WTC11 (cell line): Measurements from ENCODE around the gene TTC36. TPM values are rescaled to one million over a fixed set of nuclear protein-coding genes. Genes with fewer than 3 reads are reported as not detected.

Source experiments
- ATAC-seq: fragments of 200-7000 bp; cut with Tn5 transposase; 2 replicates; pipeline ENCODE4 v1.10.0; 2021; ENCODE audit warnings: mild to moderate bottlenecking, moderate library complexity
- CTCF ChIA-PET: fragments of 300-600 bp; sonication (Branson Sonifier 250); formaldehyde crosslinking; loops from one replicate; lab custom pipeline; 2021; ENCODE audit warnings: antibody characterized with exemption; lab: Charles Lee
- POLR2A ChIA-PET: fragments of 350-600 bp; sonication (Branson Sonifier 250); formaldehyde crosslinking; loops from one replicate; lab custom pipeline; 2021; ENCODE audit warnings: antibody characterized with exemption; lab: Charles Lee
- DNase-seq: peaks from one replicate; pipeline ENCODE4 v3.0.0; 2021; ENCODE audit warnings: low spot score
- H3K27ac Mint-ChIP-seq: 2 replicates; pipeline ENCODE4 v1.8.0; 2021; ENCODE audit warnings: mixed read lengths
- H3K27me3 Mint-ChIP-seq: 2 replicates; pipeline ENCODE4 v1.8.0; 2021; ENCODE audit warnings: low read depth, mild to moderate bottlenecking, moderate library complexity, mixed read lengths
- H3K36me3 Mint-ChIP-seq: 2 replicates; pipeline ENCODE4 v1.8.0; 2021; ENCODE audit warnings: mixed read lengths
- H3K4me1 Mint-ChIP-seq: 2 replicates; pipeline ENCODE4 v1.8.0; 2022; ENCODE audit warnings: mixed read lengths
- H3K4me3 Mint-ChIP-seq: 2 replicates; pipeline ENCODE4 v1.8.0; 2021; ENCODE audit warnings: mild to moderate bottlenecking, moderate library complexity, mixed read lengths
- H3K9me3 Mint-ChIP-seq: 2 replicates; pipeline ENCODE4 v1.8.0; 2021; ENCODE audit warnings: mixed read lengths
- ATF1 ChIP-seq: sonication (generic); formaldehyde crosslinking; IDR thresholded peaks from 2 replicates; pipeline ENCODE4 v1.8.1; 2023; ENCODE audit warnings: mild to moderate bottlenecking, moderate library complexity, missing genetic modification reagents
- CDX4 ChIP-seq: fragments of 250-450 bp; sonication (Bioruptor Pico); IDR thresholded peaks from 2 replicates; pipeline ENCODE4 v1.9.0; 2021; ENCODE audit warnings: moderate library complexity, mild to moderate bottlenecking, inconsistent platforms, borderline replicate concordance
- IRF2 ChIP-seq: sonication (generic); formaldehyde crosslinking; IDR thresholded peaks from 2 replicates; pipeline ENCODE4 v1.8.0; 2022; ENCODE audit warnings: low read depth, missing genetic modification reagents, borderline replicate concordance
- JAZF1 ChIP-seq: fragments of 250-450 bp; sonication (Bioruptor Pico); IDR thresholded peaks from 2 replicates; pipeline ENCODE4 v1.9.0; 2021; ENCODE audit warnings: moderate library complexity, mild to moderate bottlenecking, inconsistent platforms
- KAT7 ChIP-seq: sonication (generic); formaldehyde crosslinking; IDR thresholded peaks from 2 replicates; pipeline ENCODE4 v1.8.1; 2023; ENCODE audit warnings: missing genetic modification reagents, mild to moderate bottlenecking, borderline replicate concordance
- MXD4 ChIP-seq: fragments of 250-450 bp; sonication (Bioruptor Pico); IDR thresholded peaks from 2 replicates; pipeline ENCODE4 v1.8.0; 2021; ENCODE audit warnings: mild to moderate bottlenecking, moderate library complexity, borderline replicate concordance
- RORB ChIP-seq: fragments of 250-450 bp; sonication (Bioruptor Pico); IDR thresholded peaks from 2 replicates; pipeline ENCODE4 v1.9.0; 2021; ENCODE audit warnings: mild to moderate bottlenecking
- ZBTB21 ChIP-seq: sonication (generic); formaldehyde crosslinking; IDR thresholded peaks from 2 replicates; pipeline ENCODE4 v1.8.1; 2023; ENCODE audit warnings: mild to moderate bottlenecking, missing genetic modification reagents, borderline replicate concordance
- ZNF121 ChIP-seq: sonication (generic); formaldehyde crosslinking; IDR thresholded peaks from 2 replicates; pipeline ENCODE4 v1.8.0; 2023; ENCODE audit warnings: missing genetic modification reagents
- ZNF263 ChIP-seq: sonication (generic); formaldehyde crosslinking; IDR thresholded peaks from 2 replicates; pipeline ENCODE4 v1.8.1; 2022; ENCODE audit warnings: low read depth, mild to moderate bottlenecking, moderate library complexity, missing genetic modification reagents
- ZNF281 ChIP-seq: sonication (generic); formaldehyde crosslinking; IDR thresholded peaks from 2 replicates; pipeline ENCODE4 v1.8.0; 2023; ENCODE audit warnings: mild to moderate bottlenecking, missing genetic modification reagents
- ZNF532 ChIP-seq: fragments of 250-450 bp; sonication (Bioruptor Pico); IDR thresholded peaks from 2 replicates; pipeline ENCODE4 v1.9.0; 2021; ENCODE audit warnings: mild to moderate bottlenecking, borderline replicate concordance
- total RNA-seq: library from RNA; stranded (reverse); gene quantifications from 3 replicates; pipeline ENCODE4 v1.2.3, GENCODE V29; 2021
- TF ChIP-seq, protein P1 (sequence below): sonication (generic); formaldehyde crosslinking; IDR thresholded peaks from 2 replicates; pipeline ENCODE4 v1.8.0; 2023; ENCODE audit warnings: missing genetic modification reagents, mild to moderate bottlenecking, borderline replicate concordance
- TF ChIP-seq, protein P2 (sequence below): fragments of 250-450 bp; sonication (Bioruptor Pico); IDR thresholded peaks from 2 replicates; pipeline ENCODE4 v1.8.0; 2021; ENCODE audit warnings: mild to moderate bottlenecking
- TF ChIP-seq, protein P3 (sequence below): sonication (generic); formaldehyde crosslinking; conservative IDR thresholded peaks from 2 replicates; pipeline ENCODE4 v1.8.1; 2022; ENCODE audit warnings: mild to moderate bottlenecking, missing genetic modification reagents

Gene TTC36
- total RNA-seq, 1 experiment from 2014 or later = 0.70 TPM

GRCh38 chr11:118528511-118528910 is 1.2 kb downstream of the TTC36 start (continued):
- TF ChIP-seq, protein P1, sequence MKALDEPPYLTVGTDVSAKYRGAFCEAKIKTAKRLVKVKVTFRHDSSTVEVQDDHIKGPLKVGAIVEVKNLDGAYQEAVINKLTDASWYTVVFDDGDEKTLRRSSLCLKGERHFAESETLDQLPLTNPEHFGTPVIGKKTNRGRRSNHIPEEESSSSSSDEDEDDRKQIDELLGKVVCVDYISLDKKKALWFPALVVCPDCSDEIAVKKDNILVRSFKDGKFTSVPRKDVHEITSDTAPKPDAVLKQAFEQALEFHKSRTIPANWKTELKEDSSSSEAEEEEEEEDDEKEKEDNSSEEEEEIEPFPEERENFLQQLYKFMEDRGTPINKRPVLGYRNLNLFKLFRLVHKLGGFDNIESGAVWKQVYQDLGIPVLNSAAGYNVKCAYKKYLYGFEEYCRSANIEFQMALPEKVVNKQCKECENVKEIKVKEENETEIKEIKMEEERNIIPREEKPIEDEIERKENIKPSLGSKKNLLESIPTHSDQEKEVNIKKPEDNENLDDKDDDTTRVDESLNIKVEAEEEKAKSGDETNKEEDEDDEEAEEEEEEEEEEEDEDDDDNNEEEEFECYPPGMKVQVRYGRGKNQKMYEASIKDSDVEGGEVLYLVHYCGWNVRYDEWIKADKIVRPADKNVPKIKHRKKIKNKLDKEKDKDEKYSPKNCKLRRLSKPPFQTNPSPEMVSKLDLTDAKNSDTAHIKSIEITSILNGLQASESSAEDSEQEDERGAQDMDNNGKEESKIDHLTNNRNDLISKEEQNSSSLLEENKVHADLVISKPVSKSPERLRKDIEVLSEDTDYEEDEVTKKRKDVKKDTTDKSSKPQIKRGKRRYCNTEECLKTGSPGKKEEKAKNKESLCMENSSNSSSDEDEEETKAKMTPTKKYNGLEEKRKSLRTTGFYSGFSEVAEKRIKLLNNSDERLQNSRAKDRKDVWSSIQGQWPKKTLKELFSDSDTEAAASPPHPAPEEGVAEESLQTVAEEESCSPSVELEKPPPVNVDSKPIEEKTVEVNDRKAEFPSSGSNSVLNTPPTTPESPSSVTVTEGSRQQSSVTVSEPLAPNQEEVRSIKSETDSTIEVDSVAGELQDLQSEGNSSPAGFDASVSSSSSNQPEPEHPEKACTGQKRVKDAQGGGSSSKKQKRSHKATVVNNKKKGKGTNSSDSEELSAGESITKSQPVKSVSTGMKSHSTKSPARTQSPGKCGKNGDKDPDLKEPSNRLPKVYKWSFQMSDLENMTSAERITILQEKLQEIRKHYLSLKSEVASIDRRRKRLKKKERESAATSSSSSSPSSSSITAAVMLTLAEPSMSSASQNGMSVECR (CRISPR knock-in tag) = no peak
- TF ChIP-seq ATF1 (CRISPR knock-in tag) = no peak
- no peak for TF ChIP-seq ZNF532 (CRISPR knock-in tag)

DNA sequence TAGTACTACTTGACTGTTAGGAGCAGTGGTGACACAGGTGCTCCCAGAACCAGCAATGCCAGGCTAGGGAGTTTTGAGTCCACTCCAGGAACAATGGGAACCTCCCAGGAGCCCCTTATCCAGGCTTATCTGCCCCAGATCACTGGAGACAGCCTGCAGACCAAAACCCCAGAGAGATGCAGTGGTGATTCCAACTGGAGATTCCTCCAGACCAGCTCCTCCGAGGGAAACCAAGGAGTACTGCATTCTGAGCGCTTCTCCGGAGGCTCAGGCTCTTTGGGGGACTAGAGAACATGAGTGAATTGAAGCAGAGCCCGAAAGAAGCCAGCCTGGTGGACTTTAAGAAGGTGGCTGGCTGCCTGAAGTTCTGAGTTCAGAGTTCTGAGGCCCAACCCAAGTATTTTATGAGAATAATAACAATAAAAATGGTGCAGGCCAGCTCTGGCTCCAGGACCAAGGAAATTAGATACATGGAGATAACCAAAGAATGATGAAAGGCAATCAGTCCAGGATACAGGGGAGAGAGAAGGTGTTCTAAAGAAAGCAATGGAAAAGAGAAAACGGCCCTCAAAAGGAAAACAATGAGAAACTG is 2.4 kb downstream of the TTC36 start:
- H3K9me3 Mint-ChIP-seq = no peaks in the 10 kb centered on the region
- peak overlapping the region; percentile 96 for H3K4me3 Mint-ChIP-seq
- no peak overlapping the region for H3K27ac Mint-ChIP-seq
- peaks cover 28% of the 10 kb centered on the region for H3K4me1 Mint-ChIP-seq
- peaks cover 3% of the 10 kb centered on the region; the same call in 1 of the 2 replicates for H3K27me3 Mint-ChIP-seq
- ChIA-PET POLR2A (interaction anchor here (0.5 kb wide), 1 partner anchor 11 kb away, joined by 3 read pairs; no protein-coding TSS in a partner anchor), CTCF (interaction anchor here (1.1 to 1.2 kb wide), 2 partner anchors 9 to 359 kb away, joined by 3 read pairs; no protein-coding TSS in a partner anchor)
- DNase-seq (peak; percentile 22), ATAC-seq (peak; percentile 7; the same call in 1 of the 2 replicates)
- peaks cover 4% of the 10 kb centered on the region; the same call in 1 of the 2 replicates for H3K36me3 Mint-ChIP-seq
- TF ChIP-seq ATF1 (CRISPR knock-in tag) (no peak), CDX4 (no peak), ZNF121 (CRISPR knock-in tag) (no peak), ZNF281 (CRISPR knock-in tag) (no peak), RORB (no peak), IRF2 (CRISPR knock-in tag) (no peak), MXD4 (CRISPR knock-in tag) (no peak), JAZF1 (CRISPR knock-in tag) (no peak), ZBTB21 (CRISPR knock-in tag) (no peak), KAT7 (CRISPR knock-in tag) (no peak), ZNF263 (CRISPR knock-in tag) (no peak)
- TF ChIP-seq, protein P2, sequence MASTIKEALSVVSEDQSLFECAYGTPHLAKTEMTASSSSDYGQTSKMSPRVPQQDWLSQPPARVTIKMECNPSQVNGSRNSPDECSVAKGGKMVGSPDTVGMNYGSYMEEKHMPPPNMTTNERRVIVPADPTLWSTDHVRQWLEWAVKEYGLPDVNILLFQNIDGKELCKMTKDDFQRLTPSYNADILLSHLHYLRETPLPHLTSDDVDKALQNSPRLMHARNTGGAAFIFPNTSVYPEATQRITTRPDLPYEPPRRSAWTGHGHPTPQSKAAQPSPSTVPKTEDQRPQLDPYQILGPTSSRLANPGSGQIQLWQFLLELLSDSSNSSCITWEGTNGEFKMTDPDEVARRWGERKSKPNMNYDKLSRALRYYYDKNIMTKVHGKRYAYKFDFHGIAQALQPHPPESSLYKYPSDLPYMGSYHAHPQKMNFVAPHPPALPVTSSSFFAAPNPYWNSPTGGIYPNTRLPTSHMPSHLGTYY = no peak
- TF ChIP-seq, protein P3, sequence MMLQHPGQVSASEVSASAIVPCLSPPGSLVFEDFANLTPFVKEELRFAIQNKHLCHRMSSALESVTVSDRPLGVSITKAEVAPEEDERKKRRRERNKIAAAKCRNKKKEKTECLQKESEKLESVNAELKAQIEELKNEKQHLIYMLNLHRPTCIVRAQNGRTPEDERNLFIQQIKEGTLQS (CRISPR knock-in tag) = no peak
- TF ChIP-seq, protein P1 (CRISPR knock-in tag) = no peak
